B cell (primary cell): Measurements from ENCODE around the gene KCNA1.

Source experiments
- EZH2 ChIP-seq: IDR thresholded peaks from 2 replicates; pipeline ENCODE4 v1.6.1; 2012; ENCODE audit warnings: borderline replicate concordance, low read depth, mild to moderate bottlenecking, moderate library complexity, low read length; ENCODE audit not compliant: insufficient read depth, poor library complexity, severe bottlenecking
- TF ChIP-seq, protein P1 (sequence below): fragments of 200-600 bp; IDR thresholded peaks from one replicate; pipeline ENCODE4 v1.8.0; 2022; ENCODE audit warnings: antibody characterized with exemption, mild to moderate bottlenecking

DNA sequence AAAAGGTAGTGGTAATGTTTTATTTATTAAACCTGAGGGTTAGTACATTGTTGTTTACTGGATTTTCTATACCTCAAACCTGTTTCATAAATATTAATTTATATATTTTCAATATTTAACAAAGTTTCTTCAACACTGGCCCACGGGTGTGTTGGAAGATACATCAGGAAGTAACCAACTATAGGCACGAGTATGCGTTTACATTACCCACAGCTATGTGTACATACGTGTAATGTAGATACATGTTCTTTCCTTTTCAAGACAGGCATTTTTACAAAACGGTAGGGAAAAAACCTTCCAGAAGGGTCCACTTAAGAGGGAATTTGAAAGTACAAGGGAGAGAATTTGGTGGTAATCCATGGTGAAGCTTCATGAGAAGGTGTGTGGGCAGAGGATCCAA is 17.8 kb upstream of the KCNA1 start:
- TF ChIP-seq, protein P1, sequence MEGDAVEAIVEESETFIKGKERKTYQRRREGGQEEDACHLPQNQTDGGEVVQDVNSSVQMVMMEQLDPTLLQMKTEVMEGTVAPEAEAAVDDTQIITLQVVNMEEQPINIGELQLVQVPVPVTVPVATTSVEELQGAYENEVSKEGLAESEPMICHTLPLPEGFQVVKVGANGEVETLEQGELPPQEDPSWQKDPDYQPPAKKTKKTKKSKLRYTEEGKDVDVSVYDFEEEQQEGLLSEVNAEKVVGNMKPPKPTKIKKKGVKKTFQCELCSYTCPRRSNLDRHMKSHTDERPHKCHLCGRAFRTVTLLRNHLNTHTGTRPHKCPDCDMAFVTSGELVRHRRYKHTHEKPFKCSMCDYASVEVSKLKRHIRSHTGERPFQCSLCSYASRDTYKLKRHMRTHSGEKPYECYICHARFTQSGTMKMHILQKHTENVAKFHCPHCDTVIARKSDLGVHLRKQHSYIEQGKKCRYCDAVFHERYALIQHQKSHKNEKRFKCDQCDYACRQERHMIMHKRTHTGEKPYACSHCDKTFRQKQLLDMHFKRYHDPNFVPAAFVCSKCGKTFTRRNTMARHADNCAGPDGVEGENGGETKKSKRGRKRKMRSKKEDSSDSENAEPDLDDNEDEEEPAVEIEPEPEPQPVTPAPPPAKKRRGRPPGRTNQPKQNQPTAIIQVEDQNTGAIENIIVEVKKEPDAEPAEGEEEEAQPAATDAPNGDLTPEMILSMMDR = no peak
- TF ChIP-seq EZH2 = no peak
